ENCODE results near the gene CNTN4. TPM values are rescaled to one million over a fixed set of nuclear protein-coding genes. Genes with fewer than 3 reads are reported as not detected.
A peak's percentile ranks its signal among the peaks of the same experiment; 100 is the strongest.
"Not testable (repeated sequence)": the region's sequence is repeated elsewhere in the genome, so short reads cannot be mapped to it uniquely, and the experiment has no call there.

The CNTN4 gene
- total RNA-seq, 6 experiments from 2014 or later: 1.5 to 3.9 (median 1.7) TPM

- H3K4me3 ChIP-seq: no peak overlapping the region
- 14% methylated on average over 1 of the region's 1 CpG for whole genome bisulfite sequencing (ENCODE audit: insufficient coverage, low coverage, low lambda C conversion rate, missing lambda C conversion rate)
These were observed 428.3 kb downstream of the CNTN4 start for GRCh38 chr3:2526926-2527325.

GRCh38 chr3:2527328-2527727 lies 428.7 kb downstream of the CNTN4 start:
- ATAC-seq; H3K36me3 ChIP-seq; H3K9me3 ChIP-seq; H3K4me3 ChIP-seq; H3K27ac ChIP-seq; H3K27me3 ChIP-seq; intact Hi-C loops (cut with DNase I); DNase-seq; H3K4me1 ChIP-seq: not testable (repeated sequence)
- WGBS (ENCODE audit: insufficient coverage, low coverage, low lambda C conversion rate, missing lambda C conversion rate): 48% methylated on average over 8 of the region's 8 CpGs

More at GRCh38 chr3:2526926-2527325, 428.3 kb downstream of the CNTN4 start:
- Histone ChIP-seq H3K36me3 (no peaks in the 10 kb centered on the region), H3K4me1 (no peaks in the 10 kb centered on the region), H3K9me3 (no peaks in the 10 kb centered on the region), H3K27me3 (no peaks in the 10 kb centered on the region), H3K27ac (no peak overlapping the region)
- ATAC-seq (peak in 3 of 4 donors; percentile 21 to 36 (median 22)), DNase-seq (no peak)
- intact Hi-C loops (cut with DNase I): no loop called here
- TF ChIP-seq CTCF (IDR thresholded peaks at IDR 0.05) (no peak), POLR2A (IDR thresholded peaks at IDR 0.05) (no peak)

GRCh38 chr3:2534767-2535166 lies 436.1 kb downstream of the CNTN4 start:
- H3K27ac ChIP-seq; H3K4me3 ChIP-seq; DNase-seq; intact Hi-C loops (cut with DNase I); H3K4me1 ChIP-seq; H3K27me3 ChIP-seq; H3K36me3 ChIP-seq; ATAC-seq; H3K9me3 ChIP-seq: not testable (repeated sequence)
- WGBS (ENCODE audit: insufficient coverage, low coverage, low lambda C conversion rate, missing lambda C conversion rate): 47% methylated on average over 5 of the region's 6 CpGs

- WGBS (ENCODE audit: insufficient coverage, low coverage, low lambda C conversion rate, missing lambda C conversion rate): 35% methylated on average over 1 of the region's 1 CpG
- DNase-seq: no peak
- TF ChIP-seq CTCF (IDR thresholded peaks at IDR 0.05): no peak
- TF ChIP-seq POLR2A (IDR thresholded peaks at IDR 0.05): no peak
- no peak for ATAC-seq
- Histone ChIP-seq H3K4me1 (no peaks in the 10 kb centered on the region), H3K27ac (no peak overlapping the region), H3K27me3 (no peaks in the 10 kb centered on the region), H3K4me3 (no peak overlapping the region), H3K9me3 (no peaks in the 10 kb centered on the region), H3K36me3 (no peaks in the 10 kb centered on the region)
- intact Hi-C loops (cut with DNase I): no loop called here
These were observed 436.5 kb downstream of the CNTN4 start for GRCh38 chr3:2535206-2535605.

- intact Hi-C loops (cut with DNase I): no loop called here
- WGBS (ENCODE audit: insufficient coverage, low coverage, low lambda C conversion rate, missing lambda C conversion rate): 37% methylated on average over 2 of the region's 2 CpGs
- no peaks in the 10 kb centered on the region for H3K9me3 ChIP-seq
These were observed 437.9 kb downstream of the CNTN4 start for GRCh38 chr3:2536575-2536974.

More at GRCh38 chr3:2536575-2536974, 437.9 kb downstream of the CNTN4 start:
- Histone ChIP-seq H3K4me3 (no peak overlapping the region), H3K27ac (no peak overlapping the region), H3K36me3 (no peaks in the 10 kb centered on the region), H3K27me3 (no peaks in the 10 kb centered on the region), H3K4me1 (no peaks in the 10 kb centered on the region)
- ATAC-seq: no peak
- no peak for TF ChIP-seq CTCF (IDR thresholded peaks at IDR 0.05)
- no peak for TF ChIP-seq POLR2A (IDR thresholded peaks at IDR 0.05)
- DNase-seq: no peak

All from right lobe of liver (tissue), 6 donors.